Embryonic facial prominence (tissue), 1 donor: ENCODE results near the gene RND2.
"Not testable (repeated sequence)": the region's sequence is repeated elsewhere in the genome, so short reads cannot be mapped to it uniquely, and the experiment has no call there.

Source experiments
- DNase-seq: peaks from one replicate; pipeline ENCODE4 v3.0.0-alpha.2; 2016; ENCODE audit errors: extremely low spot score

RND2 gene

GRCh38 chr17:43027091-43028032 is 2.3 kb downstream of the RND2 start:
- DNase-seq = no peak

- DNase-seq = no peak
Measured at GRCh38 chr17:43028221-43028861, 3.3 kb downstream of the RND2 start.

- DNase-seq = no peak
Measured at GRCh38 chr17:43030137-43030767, 5.2 kb downstream of the RND2 start.

GRCh38 chr17:43031666-43032065 is 6.6 kb downstream of the RND2 start:
- no peak for DNase-seq

- no peak for DNase-seq
Measured at GRCh38 chr17:43033948-43034881, 9.2 kb downstream of the RND2 start.

GRCh38 chr17:43034894-43035293 is 9.9 kb downstream of the RND2 start:
- DNase-seq = no peak

- DNase-seq = no peak
Measured at GRCh38 chr17:43039646-43040045, 14.6 kb downstream of the RND2 start.

- DNase-seq = no peak
Measured at GRCh38 chr17:43040655-43041054, 15.6 kb downstream of the RND2 start.

- DNase-seq = no peak
Measured at GRCh38 chr17:43042025-43042628, 17.1 kb downstream of the RND2 start.

- no peak for DNase-seq
Measured at GRCh38 chr17:43043307-43043706, 18.3 kb downstream of the RND2 start.

- DNase-seq = no peak
Measured at GRCh38 chr17:43044024-43044423, 19.0 kb downstream of the RND2 start.

- DNase-seq = no peak
Measured at GRCh38 chr17:43051969-43052368, 26.9 kb downstream of the RND2 start.

- not testable (repeated sequence) for DNase-seq
Measured at GRCh38 chr17:43053008-43053407, 28.0 kb downstream of the RND2 start.

- DNase-seq = no peak
Measured at GRCh38 chr17:43056051-43056450, 31.0 kb downstream of the RND2 start.

GRCh38 chr17:43062984-43063638 is 38.1 kb downstream of the RND2 start:
- DNase-seq = no peak

GRCh38 chr17:43068570-43069367 is 43.7 kb downstream of the RND2 start:
- DNase-seq = no peak

GRCh38 chr17:43069368-43069898 is 44.4 kb downstream of the RND2 start:
- no peak for DNase-seq

- DNase-seq = no peak
Measured at GRCh38 chr17:43070257-43070656, 45.2 kb downstream of the RND2 start.

GRCh38 chr17:43070872-43071271 is 45.8 kb downstream of the RND2 start:
- DNase-seq = no peak
